Keratinocyte (primary cell): ENCODE data around the gene XPA. TPM values are rescaled to one million over a fixed set of nuclear protein-coding genes. Genes with fewer than 3 reads are reported as not detected.

Source experiments
- DNase-seq: peaks from one replicate; pipeline ENCODE4 v3.0.0-alpha.2; 2011; ENCODE audit warnings: low read depth, missing footprints, low spot score
- FAIRE-seq: peaks from 2 replicates; lab custom pipeline; 2011; peaks lifted over from hg19 to GRCh38; lab: Jason Lieb, UNC
- H2AFZ ChIP-seq: 2 replicates; pipeline ENCODE4 v1.6.0; 2012; ENCODE audit warnings: low read length, control low read depth, inconsistent platforms; ENCODE audit not compliant: control insufficient read depth
- H3K27ac ChIP-seq: 2 replicates; pipeline ENCODE4 v1.5.1; 2011; ENCODE audit warnings: low read length; ENCODE audit not compliant: control insufficient read depth, insufficient read depth
- H3K27me3 ChIP-seq: 3 replicates; pipeline ENCODE4 v1.6.0; 2011; ENCODE audit warnings: low read length; ENCODE audit not compliant: control insufficient read depth, insufficient read depth; ENCODE audit errors: extremely low read depth
- H3K36me3 ChIP-seq, 2 experiments: 2 replicates in 1 of 2; 3 replicates in 1 of 2; pipeline ENCODE4 v1.5.1; 2011; ENCODE audit warnings: low read length in 2 of 2, mild to moderate bottlenecking in 1 of 2; ENCODE audit not compliant: control insufficient read depth in 2 of 2, insufficient read depth in 2 of 2; ENCODE audit errors: extremely low read depth in 1 of 2
- H3K4me1 ChIP-seq: 3 replicates; pipeline ENCODE4 v1.5.1; 2011; ENCODE audit warnings: low read length; ENCODE audit not compliant: control insufficient read depth, insufficient read depth; ENCODE audit errors: extremely low read depth
- H3K4me2 ChIP-seq: 3 replicates; pipeline ENCODE4 v1.6.0; 2011; ENCODE audit warnings: low read depth, low read length; ENCODE audit not compliant: control insufficient read depth, insufficient read depth; ENCODE audit errors: extremely low read depth
- H3K4me3 ChIP-seq, 3 experiments: fragments of 200-600 bp in 1 of 3; sonication (generic) in 1 of 3; 2 replicates in 2 of 3; 3 replicates in 1 of 3; pipeline ENCODE4 v1.5.1; 2011 to 2016; ENCODE audit warnings: low read length in 3 of 3, mild to moderate bottlenecking in 3 of 3, control low read depth in 2 of 3, inconsistent platforms in 1 of 3, low read depth in 1 of 3, mixed read lengths in 1 of 3, mixed run types in 1 of 3, moderate library complexity in 1 of 3; ENCODE audit not compliant: control insufficient read depth in 2 of 3, insufficient read depth in 2 of 3; ENCODE audit errors: extremely low read depth in 1 of 3
- H3K79me2 ChIP-seq: 2 replicates; pipeline ENCODE4 v1.6.0; 2012; ENCODE audit warnings: low read length; ENCODE audit not compliant: control insufficient read depth, insufficient read depth
- H3K9ac ChIP-seq: 3 replicates; pipeline ENCODE4 v1.6.0; 2011; ENCODE audit warnings: low read length; ENCODE audit not compliant: control insufficient read depth, insufficient read depth; ENCODE audit errors: extremely low read depth
- H3K9me1 ChIP-seq: 3 replicates; pipeline ENCODE4 v1.6.0; 2011; ENCODE audit warnings: low read length; ENCODE audit not compliant: control insufficient read depth, insufficient read depth; ENCODE audit errors: extremely low read depth
- H3K9me3 ChIP-seq: 2 replicates; pipeline ENCODE4 v1.5.1; 2012; ENCODE audit warnings: low read depth, low read length; ENCODE audit not compliant: control insufficient read depth
- H4K20me1 ChIP-seq: 3 replicates; pipeline ENCODE4 v1.6.0; 2011; ENCODE audit warnings: low read length; ENCODE audit not compliant: control insufficient read depth, insufficient read depth; ENCODE audit errors: extremely low read depth
- EZH2 ChIP-seq: IDR thresholded peaks from one replicate; pipeline ENCODE4 v1.6.1; 2012; ENCODE audit warnings: inconsistent platforms, mild to moderate bottlenecking, low read length, moderate library complexity
- dilution Hi-C: fragments of 300-500 bp; cut with MboI; formaldehyde crosslinking; loops from one replicate; pipeline ENCODE4 v1.7.0; 2020; ENCODE audit warnings: low sequenced_read_pairs; ENCODE audit not compliant: extremely low pct_ligation_motif_present
- polyA plus RNA-seq, 5 experiments: library from polyadenylated mRNA; depleted of rRNA in 3 of 5; stranded (reverse) in 3 of 5; stranded (forward) in 1 of 5; unstranded in 1 of 5; fragments of >200 nt; gene quantifications; 1 replicate in 1 of 5; 2 replicates in 3 of 5; 3 replicates in 1 of 5; pipeline versions ENCODE4 v1.2.1 to v1.2.3, GENCODE V29; 2011 to 2012; ENCODE audit warnings: missing spikeins in 2 of 5, low read depth in 1 of 5, low replicate concordance in 1 of 5
- TF ChIP-seq, protein P1 (sequence below), 3 experiments: IDR thresholded peaks in 1 of 3; conservative IDR thresholded peaks in 1 of 3; optimal IDR thresholded peaks in 1 of 3; 2 replicates in 2 of 3; 3 replicates in 1 of 3; pipeline versions ENCODE3 to v1.5.1; 2011; ENCODE audit warnings: low read length in 3 of 3, mild to moderate bottlenecking in 3 of 3, moderate library complexity in 2 of 3, control low read depth in 1 of 3, inconsistent platforms in 1 of 3; ENCODE audit not compliant: insufficient read depth in 2 of 3; ENCODE audit errors: extremely low read depth in 1 of 3

Gene XPA
- polyA plus RNA-seq, 1 donor (not counting 4 experiments of a cell fraction or from before 2014, with no cell fraction given): 4.1 TPM

DNA sequence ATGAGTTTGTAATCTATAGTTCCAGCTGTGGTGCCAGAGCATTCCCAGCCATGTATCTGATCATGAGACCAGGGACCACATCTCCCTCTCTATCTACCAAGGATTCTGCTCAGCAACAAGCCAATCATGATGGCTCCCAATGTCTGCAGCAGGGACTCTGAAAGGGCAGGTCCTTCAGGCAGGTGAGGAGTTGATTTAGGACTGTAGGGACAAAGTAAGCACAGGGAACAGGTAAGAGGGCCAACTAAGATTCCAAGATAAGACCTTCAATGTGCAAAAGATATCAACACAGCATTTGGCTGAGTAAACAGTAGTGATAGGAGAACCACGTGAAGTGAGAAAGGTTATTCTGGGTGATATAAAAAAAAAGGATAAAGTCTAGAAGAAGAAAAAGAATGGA lies 8.5 kb downstream of the XPA start:
- FAIRE-seq (no peak), DNase-seq (no peak)
- no peaks in the 10 kb centered on the region for H3K9me3 ChIP-seq
- H3K36me3 ChIP-seq: peaks cover 9 to 10% of the 10 kb centered on the region in 2 experiments
- H3K79me2 ChIP-seq: no peaks in the 10 kb centered on the region
- H3K9me1 ChIP-seq: no peaks in the 10 kb centered on the region
- H3K4me3 ChIP-seq: no peak overlapping the region
- peaks cover 10% of the 10 kb centered on the region for H3K4me1 ChIP-seq
- H4K20me1 ChIP-seq: no peaks in the 10 kb centered on the region
- no peak overlapping the region for H3K4me2 ChIP-seq
- H3K27ac ChIP-seq: no peak overlapping the region
- H2AFZ ChIP-seq: no peak overlapping the region
- H3K27me3 ChIP-seq: no peaks in the 10 kb centered on the region
- dilution Hi-C loops: no loop called here
- no peak overlapping the region for H3K9ac ChIP-seq
- TF ChIP-seq, protein P1, sequence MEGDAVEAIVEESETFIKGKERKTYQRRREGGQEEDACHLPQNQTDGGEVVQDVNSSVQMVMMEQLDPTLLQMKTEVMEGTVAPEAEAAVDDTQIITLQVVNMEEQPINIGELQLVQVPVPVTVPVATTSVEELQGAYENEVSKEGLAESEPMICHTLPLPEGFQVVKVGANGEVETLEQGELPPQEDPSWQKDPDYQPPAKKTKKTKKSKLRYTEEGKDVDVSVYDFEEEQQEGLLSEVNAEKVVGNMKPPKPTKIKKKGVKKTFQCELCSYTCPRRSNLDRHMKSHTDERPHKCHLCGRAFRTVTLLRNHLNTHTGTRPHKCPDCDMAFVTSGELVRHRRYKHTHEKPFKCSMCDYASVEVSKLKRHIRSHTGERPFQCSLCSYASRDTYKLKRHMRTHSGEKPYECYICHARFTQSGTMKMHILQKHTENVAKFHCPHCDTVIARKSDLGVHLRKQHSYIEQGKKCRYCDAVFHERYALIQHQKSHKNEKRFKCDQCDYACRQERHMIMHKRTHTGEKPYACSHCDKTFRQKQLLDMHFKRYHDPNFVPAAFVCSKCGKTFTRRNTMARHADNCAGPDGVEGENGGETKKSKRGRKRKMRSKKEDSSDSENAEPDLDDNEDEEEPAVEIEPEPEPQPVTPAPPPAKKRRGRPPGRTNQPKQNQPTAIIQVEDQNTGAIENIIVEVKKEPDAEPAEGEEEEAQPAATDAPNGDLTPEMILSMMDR (optimal IDR thresholded peaks at IDR 0.05 in 1 of 3, IDR thresholded peaks at IDR 0.05 in 1 of 3, conservative IDR thresholded peaks at IDR 0.05 in 1 of 3; ENCODE audit: extremely low read depth in 1 of 3, insufficient read depth in 2 of 3, low read length in 3 of 3): no peak
- no peak for TF ChIP-seq EZH2

DNA sequence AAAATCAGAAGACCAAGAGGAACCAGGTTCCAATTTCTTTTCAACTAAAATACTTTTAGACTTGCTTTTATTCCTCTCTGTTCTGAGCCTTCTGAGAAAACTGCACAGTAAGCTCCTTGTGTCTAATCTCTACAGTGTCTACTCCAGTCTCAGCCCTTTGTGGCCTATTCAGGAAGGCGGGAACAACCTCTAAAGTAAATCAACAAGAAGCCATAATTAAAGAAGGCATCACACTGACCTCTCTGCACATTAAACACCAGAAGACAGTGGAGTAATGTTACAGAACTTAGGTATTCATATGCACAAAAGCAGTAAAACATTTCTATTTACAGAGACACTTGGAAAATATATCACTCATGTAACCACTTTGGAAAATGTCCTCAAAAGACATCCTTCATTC lies 14.9 kb downstream of the XPA start:
- Histone ChIP-seq H3K4me2 (no peak overlapping the region), H3K9me3 (no peaks in the 10 kb centered on the region), H2AFZ (no peak overlapping the region), H3K79me2 (no peaks in the 10 kb centered on the region), H3K27ac (no peak overlapping the region), H3K9ac (no peak overlapping the region), H3K4me3 (no peak overlapping the region), H3K9me1 (no peaks in the 10 kb centered on the region), H4K20me1 (no peaks in the 10 kb centered on the region), H3K27me3 (no peaks in the 10 kb centered on the region), H3K4me1 (no peaks in the 10 kb centered on the region), H3K36me3 (peaks cover 10 to 11% of the 10 kb centered on the region in 2 experiments)
- TF ChIP-seq, protein P1 (optimal IDR thresholded peaks at IDR 0.05 in 1 of 3, IDR thresholded peaks at IDR 0.05 in 1 of 3, conservative IDR thresholded peaks at IDR 0.05 in 1 of 3; ENCODE audit: extremely low read depth in 1 of 3, insufficient read depth in 2 of 3, low read length in 3 of 3): no peak
- TF ChIP-seq EZH2: no peak
- no peak for FAIRE-seq
- dilution Hi-C loops: no loop called here
- DNase-seq: no peak
